ENCODE data around the gene EZR. TPM values are rescaled to one million over a fixed set of nuclear protein-coding genes. Genes with fewer than 3 reads are reported as not detected.

Gene EZR
- total and polyA plus RNA-seq, 2 donors (not counting 1 experiment from before 2014, with no cell fraction given) = 227 to 945 TPM

- no peak overlapping the region for H3K4me2 ChIP-seq (replicated peaks; ENCODE audit: low read depth, low read length, poor library complexity, severe bottlenecking)
- WGBS (ENCODE audit: insufficient coverage) = 94% methylated on average over 18 of the region's 21 CpGs
- H3K9ac ChIP-seq (ENCODE audit: low read length) = no peak overlapping the region
- peaks cover 9% of the 10 kb centered on the region for H3K4me1 Mint-ChIP-seq
- ChIA-PET CTCF (interaction anchor here (1.4 to 2.1 kb wide), 2 partner anchors 70 to 199 kb away, joined by 6 to 9 read pairs; no protein-coding TSS in a partner anchor), POLR2A (interaction anchor here (0.7 to 1.6 kb wide), 2 partner anchors 53 to 58 kb away, joined by 7 to 10 read pairs; no protein-coding TSS in a partner anchor)
- no peak overlapping the region for H3K4me3 Mint-ChIP-seq
- H3K79me2 ChIP-seq (ENCODE audit: control insufficient read depth, insufficient read depth, low read length) = peaks cover 59% of the 10 kb centered on the region
- H3K4me3 ChIP-seq (ENCODE audit: control extremely low read depth in 1 of 5, extremely low read depth in 1 of 5, insufficient read depth in 1 of 5, low read depth in 2 of 5, low read length in 4 of 5) = no peak overlapping the region
- no peak overlapping the region for H3K27ac ChIP-seq (ENCODE audit: low read length in 2 of 2)
- intact Hi-C loops (cut with micrococcal nuclease) = loop anchor here (5.0 kb wide), 1 partner anchor 33 kb away; no protein-coding TSS in a partner anchor
- TF ChIP-seq, protein P1, sequence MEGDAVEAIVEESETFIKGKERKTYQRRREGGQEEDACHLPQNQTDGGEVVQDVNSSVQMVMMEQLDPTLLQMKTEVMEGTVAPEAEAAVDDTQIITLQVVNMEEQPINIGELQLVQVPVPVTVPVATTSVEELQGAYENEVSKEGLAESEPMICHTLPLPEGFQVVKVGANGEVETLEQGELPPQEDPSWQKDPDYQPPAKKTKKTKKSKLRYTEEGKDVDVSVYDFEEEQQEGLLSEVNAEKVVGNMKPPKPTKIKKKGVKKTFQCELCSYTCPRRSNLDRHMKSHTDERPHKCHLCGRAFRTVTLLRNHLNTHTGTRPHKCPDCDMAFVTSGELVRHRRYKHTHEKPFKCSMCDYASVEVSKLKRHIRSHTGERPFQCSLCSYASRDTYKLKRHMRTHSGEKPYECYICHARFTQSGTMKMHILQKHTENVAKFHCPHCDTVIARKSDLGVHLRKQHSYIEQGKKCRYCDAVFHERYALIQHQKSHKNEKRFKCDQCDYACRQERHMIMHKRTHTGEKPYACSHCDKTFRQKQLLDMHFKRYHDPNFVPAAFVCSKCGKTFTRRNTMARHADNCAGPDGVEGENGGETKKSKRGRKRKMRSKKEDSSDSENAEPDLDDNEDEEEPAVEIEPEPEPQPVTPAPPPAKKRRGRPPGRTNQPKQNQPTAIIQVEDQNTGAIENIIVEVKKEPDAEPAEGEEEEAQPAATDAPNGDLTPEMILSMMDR (IDR thresholded peaks at IDR 0.05) = no peak
- TF ChIP-seq EZH2 (IDR thresholded peaks at IDR 0.05; ENCODE audit: borderline replicate concordance, insufficient read depth, low read depth, low read length, poor library complexity, severe bottlenecking) = no peak
- H3K36me3 ChIP-seq (replicated peaks in 1 of 2; ENCODE audit: control extremely low read depth in 1 of 2, control insufficient read depth in 1 of 2, extremely low read depth in 1 of 2, insufficient read depth in 2 of 2, low read length in 1 of 2) = peaks cover 26 to 99% of the 10 kb centered on the region in 2 experiments
- no peaks in the 10 kb centered on the region for H3K9me3 ChIP-seq (ENCODE audit: control extremely low read depth in 1 of 3, control insufficient read depth in 2 of 3, insufficient read depth in 1 of 3, low read length in 2 of 3)
- no peak overlapping the region for H2AFZ ChIP-seq (ENCODE audit: insufficient read depth, low read depth, low read length, poor library complexity, severe bottlenecking)
- H3K27me3 Mint-ChIP-seq = no peaks in the 10 kb centered on the region
- DNase-seq (no peak), ATAC-seq (ENCODE audit: low read depth) (no peak)
- H4K20me1 ChIP-seq (ENCODE audit: control insufficient read depth, insufficient read depth, low read length, poor library complexity, severe bottlenecking) = peaks cover 98% of the 10 kb centered on the region
- H3K9me3 Mint-ChIP-seq (ENCODE audit: insufficient read depth) = no peaks in the 10 kb centered on the region
- H3K27me3 ChIP-seq (replicated peaks in 1 of 4; ENCODE audit: control extremely low read depth in 1 of 4, control insufficient read depth in 3 of 4, insufficient read depth in 4 of 4, low read length in 3 of 4) = no peaks in the 10 kb centered on the region
- H3K27ac Mint-ChIP-seq = peak overlapping the region; percentile 26
- H3K4me1 ChIP-seq (ENCODE audit: control insufficient read depth in 2 of 2, insufficient read depth in 2 of 2, low read length in 2 of 2) = no peaks in the 10 kb centered on the region
These were observed 45.4 kb downstream of the EZR start for GRCh38 chr6:158773581-158774449.
